ENCODE results near the gene CANT1.

DNA sequence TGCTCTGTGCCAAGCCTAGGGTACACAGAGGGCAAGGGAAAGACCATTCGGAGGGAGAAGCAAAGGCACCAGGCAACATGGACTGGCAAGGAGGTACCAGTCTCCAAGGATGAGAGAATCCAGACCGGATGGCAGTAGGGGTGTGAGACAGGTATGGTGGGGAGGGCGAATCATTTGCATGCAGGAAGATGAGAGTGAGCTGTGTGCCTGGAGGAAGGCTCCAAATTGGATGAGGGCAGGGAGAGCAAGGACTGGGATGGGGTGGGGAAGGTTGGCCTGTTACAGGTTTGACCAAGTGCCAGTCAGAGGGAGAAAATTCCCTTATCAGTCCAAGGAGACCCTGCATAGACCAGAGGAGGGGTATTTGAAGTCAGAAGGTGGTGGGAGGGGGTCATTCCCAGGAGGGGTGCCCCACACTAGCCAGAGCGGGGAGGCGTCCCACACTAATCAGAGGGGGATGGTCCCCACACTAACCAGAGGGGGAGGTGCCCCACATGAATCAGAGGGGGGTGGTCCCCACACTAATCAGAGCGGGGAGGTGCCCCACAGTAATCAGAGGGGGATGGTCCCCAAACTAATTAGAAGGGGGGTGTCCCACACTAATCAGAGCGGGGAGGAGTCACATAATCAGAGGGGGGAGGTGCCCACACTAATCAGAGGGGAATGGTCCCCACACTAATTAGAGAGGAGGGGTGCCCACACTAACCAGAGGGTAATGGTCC is 737 bp downstream of the CANT1 start:
- TF ChIP-seq, protein P1, sequence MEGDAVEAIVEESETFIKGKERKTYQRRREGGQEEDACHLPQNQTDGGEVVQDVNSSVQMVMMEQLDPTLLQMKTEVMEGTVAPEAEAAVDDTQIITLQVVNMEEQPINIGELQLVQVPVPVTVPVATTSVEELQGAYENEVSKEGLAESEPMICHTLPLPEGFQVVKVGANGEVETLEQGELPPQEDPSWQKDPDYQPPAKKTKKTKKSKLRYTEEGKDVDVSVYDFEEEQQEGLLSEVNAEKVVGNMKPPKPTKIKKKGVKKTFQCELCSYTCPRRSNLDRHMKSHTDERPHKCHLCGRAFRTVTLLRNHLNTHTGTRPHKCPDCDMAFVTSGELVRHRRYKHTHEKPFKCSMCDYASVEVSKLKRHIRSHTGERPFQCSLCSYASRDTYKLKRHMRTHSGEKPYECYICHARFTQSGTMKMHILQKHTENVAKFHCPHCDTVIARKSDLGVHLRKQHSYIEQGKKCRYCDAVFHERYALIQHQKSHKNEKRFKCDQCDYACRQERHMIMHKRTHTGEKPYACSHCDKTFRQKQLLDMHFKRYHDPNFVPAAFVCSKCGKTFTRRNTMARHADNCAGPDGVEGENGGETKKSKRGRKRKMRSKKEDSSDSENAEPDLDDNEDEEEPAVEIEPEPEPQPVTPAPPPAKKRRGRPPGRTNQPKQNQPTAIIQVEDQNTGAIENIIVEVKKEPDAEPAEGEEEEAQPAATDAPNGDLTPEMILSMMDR (IDR thresholded peaks at IDR 0.05) = no peak
- TF ChIP-seq POLR2A (IDR thresholded peaks at IDR 0.05) (no peak), POLR2AphosphoS5 (IDR thresholded peaks at IDR 0.05) (no peak), EP300 (IDR thresholded peaks at IDR 0.05) (no peak)
